OCI-LY1 (cell line): Measurements from ENCODE around the gene MRPL52.

Source experiments
- CTCF ChIP-seq: fragments of 200-600 bp; sonication (generic), shearing (Covaris generic); IDR thresholded peaks from 2 replicates; pipeline ENCODE4 v1.5.1; 2017; ENCODE audit warnings: mild to moderate bottlenecking, antibody characterized with exemption, low read length, moderate library complexity, mixed read lengths
- EZH2 ChIP-seq: fragments of 200-600 bp; sonication (generic), shearing (Covaris generic); IDR thresholded peaks from 2 replicates; pipeline ENCODE4 v1.8.0; 2017; ENCODE audit warnings: borderline replicate concordance, mixed run types, mild to moderate bottlenecking, antibody characterized with exemption, low read length, moderate library complexity, mixed read lengths

GRCh38 chr14:22824711-22825359 is 4.9 kb upstream of the MRPL52 start:
- TF ChIP-seq CTCF = no peak
- no peak for TF ChIP-seq EZH2
